Urothelium cell line (cell line): Measurements from ENCODE around the gene ING1.

Experiments
- DNase-seq: peaks from one replicate; pipeline ENCODE4 v3.0.0; 2011; ENCODE audit warnings: low spot score, mixed read lengths
- FAIRE-seq: peaks from 2 replicates; lab custom pipeline; 2011; peaks lifted over from hg19 to GRCh38; lab: Jason Lieb, UNC

Gene ING1

DNA sequence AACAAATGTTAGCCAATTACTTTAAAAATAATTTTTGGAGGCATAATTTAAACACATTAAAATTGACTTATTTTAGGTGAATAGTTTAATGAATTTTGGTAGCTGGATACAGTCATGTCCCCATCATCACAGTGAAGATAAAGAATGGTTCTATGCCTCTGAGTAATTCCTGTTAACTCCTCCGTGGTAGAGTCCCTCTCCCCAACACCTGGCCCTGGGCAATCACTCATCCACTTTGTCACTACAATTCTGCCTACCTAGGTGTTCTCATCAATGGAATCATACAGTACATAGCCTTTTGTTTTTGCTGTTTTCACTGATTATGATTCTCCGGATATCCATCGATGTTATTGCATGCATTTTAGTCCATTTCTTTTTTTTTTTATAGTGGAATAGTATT, 55.6 kb downstream of the ING1 start:
- DNase-seq (no peak), FAIRE-seq (no peak)

DNA sequence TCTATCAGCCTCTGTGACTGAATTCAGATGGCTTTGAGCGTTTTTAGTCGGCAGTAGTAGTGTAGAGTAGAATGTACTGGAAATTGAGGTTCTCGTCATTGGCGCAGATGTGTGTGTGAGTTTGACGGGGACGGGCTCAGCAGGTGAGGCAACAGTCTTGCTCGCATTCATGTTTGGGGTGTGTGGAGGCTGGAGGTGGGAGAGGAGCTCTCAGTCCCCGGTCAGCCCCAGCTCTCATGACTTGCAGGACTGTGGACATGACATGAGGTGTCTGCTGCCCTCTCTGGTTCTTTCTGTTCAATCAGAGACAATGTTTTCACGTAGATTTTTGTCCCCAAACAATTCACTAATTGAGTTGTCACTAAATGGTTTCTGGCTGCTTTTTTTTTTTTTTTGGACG, 57.2 kb downstream of the ING1 start:
- FAIRE-seq (no peak), DNase-seq (no peak)

DNA sequence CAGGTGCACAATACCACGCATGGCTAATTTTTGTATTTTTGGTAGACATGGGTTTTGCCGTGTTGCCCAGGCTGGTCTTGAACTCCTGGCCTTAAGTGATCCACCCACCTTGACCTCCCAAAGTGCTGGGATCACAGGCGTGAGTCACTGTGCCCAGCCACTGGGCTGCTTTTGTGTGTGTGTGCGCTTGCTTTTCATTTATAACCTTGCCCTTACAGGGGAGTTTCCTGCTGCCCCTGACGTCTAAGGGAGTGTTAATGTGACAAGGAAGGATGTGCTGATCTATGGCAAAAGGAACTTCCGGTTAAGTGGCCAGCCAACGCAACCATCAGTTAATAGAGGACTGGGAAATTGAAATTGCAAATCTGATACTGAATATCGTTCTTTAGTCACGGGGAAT, 57.7 kb downstream of the ING1 start:
- FAIRE-seq (no peak), DNase-seq (no peak)

DNA sequence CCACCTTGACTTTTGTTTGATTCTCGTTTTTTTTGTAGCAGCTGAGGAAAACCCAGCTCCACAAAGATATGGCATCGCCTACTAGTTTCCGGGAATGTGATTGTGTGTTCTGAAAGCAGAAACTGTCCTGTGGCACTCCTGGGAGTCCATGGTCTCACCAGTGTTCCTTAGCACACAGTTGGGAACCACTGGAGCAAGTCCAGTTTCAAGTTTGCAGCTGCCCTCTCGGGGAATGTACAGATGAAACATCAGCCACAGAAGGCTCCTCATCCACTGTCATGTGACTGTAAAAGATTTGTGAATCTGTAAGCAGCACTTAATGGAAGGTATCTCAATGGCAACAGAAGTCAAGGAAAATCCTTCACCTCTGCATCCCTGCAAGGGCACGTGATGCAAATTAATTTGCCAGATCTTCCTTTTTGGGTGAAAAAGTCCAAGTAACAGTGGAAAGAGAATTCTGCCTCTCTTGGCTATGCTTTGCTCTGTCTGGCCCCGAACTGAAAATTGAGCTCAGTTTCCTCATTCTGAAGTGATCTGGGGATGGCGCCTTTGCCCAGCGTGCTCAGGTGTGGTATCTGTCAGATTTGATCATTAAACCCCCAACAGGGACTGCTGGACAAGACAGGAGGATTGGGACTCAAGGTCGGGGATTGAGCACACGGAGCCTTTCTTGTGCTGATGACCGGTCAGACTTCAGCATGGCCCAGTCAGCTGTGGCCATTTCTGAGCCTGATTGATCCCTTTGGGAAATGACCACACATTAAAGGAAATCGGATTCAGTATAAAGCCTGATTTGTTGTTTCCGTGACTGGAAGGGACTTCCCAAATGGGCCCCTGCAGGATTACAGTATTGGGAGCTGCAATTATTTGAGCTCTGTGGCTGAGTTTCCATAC, 58.8 kb downstream of the ING1 start:
- FAIRE-seq = no peak
- no peak for DNase-seq
